ENCODE data around the gene DSCAML1. TPM values are rescaled to one million over a fixed set of nuclear protein-coding genes. Genes with fewer than 3 reads are reported as not detected.

Gene DSCAML1
- total RNA-seq, 1 experiment from 2014 or later, result not detected

DNA sequence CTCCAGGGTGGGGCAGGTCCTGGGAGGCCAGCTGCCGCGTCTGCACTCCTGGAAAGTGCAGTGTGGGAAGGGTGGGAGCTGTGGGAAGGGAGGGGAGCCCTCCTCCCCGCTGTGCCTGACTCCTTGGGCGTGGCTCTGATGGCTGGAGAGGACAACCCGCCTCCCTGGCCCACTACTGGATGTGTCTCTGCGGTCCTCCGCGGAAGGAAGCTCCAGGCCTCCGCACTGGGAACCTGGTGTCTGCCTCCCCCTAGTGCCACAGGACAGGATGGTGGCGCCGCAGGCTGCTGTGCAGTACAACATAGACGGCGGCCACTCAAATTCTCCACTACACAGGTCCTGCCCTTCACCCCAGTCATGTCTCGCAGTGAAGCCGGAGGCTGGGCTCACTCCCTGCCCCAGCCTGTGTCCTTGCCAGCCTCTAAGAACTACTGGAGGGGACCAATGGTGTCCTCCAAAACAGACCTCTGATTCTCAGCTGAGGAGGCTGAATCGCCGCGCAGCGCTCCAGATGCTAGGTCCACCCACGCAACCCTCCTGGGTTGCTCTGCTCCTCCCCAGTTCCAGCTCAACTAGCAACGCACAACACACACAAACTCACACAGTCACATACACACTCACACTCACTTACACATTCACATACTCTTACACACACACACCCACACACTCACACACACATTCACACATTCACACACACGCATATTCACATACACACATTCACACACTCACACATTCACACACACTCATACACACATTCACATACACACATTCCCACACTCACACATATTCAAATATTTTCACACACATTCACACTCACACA is 12.4 kb upstream of the DSCAML1 start:
- Histone ChIP-seq H3K27me3 (ENCODE audit: low read length) (peaks cover 40% of the 10 kb centered on the region), H3F3A (ENCODE audit: low read length, unreplicated experiment) (no peaks in the 10 kb centered on the region), H3K27ac (ENCODE audit: low read length) (no peak overlapping the region), H3K9ac (ENCODE audit: low read length) (no peak overlapping the region), H3K4me3 (ENCODE audit: low read length) (no peak overlapping the region), H3K9me3 (ENCODE audit: low read length) (no peaks in the 10 kb centered on the region), H3K79me2 (ENCODE audit: low read length) (no peaks in the 10 kb centered on the region), H3K4me2 (ENCODE audit: low read length) (peak overlapping the region; percentile 13; the same call in 1 of the 2 replicates), H3K4me1 (ENCODE audit: insufficient read depth, low read length) (no peaks in the 10 kb centered on the region), H4K20me1 (ENCODE audit: low read length) (no peaks in the 10 kb centered on the region), H3K9me2 (replicated peaks; ENCODE audit: low read length) (no peaks in the 10 kb centered on the region), H2AFZ (ENCODE audit: low read length) (no peak overlapping the region), H3K36me3 (ENCODE audit: low read depth, low read length) (no peaks in the 10 kb centered on the region)
- CTCF ChIA-PET, result interaction anchor here (0.9 to 1.0 kb wide), 2 partner anchors 8 to 383 kb away, joined by 6 to 14 read pairs; no protein-coding TSS in a partner anchor
- TF ChIP-seq EZH2 (IDR thresholded peaks at IDR 0.05; ENCODE audit: low read length, unreplicated experiment) (no peak), EZH2phosphoT487 (IDR thresholded peaks at IDR 0.05; ENCODE audit: borderline replicate concordance, low read length) (no peak)
- TF ChIP-seq, protein P1, sequence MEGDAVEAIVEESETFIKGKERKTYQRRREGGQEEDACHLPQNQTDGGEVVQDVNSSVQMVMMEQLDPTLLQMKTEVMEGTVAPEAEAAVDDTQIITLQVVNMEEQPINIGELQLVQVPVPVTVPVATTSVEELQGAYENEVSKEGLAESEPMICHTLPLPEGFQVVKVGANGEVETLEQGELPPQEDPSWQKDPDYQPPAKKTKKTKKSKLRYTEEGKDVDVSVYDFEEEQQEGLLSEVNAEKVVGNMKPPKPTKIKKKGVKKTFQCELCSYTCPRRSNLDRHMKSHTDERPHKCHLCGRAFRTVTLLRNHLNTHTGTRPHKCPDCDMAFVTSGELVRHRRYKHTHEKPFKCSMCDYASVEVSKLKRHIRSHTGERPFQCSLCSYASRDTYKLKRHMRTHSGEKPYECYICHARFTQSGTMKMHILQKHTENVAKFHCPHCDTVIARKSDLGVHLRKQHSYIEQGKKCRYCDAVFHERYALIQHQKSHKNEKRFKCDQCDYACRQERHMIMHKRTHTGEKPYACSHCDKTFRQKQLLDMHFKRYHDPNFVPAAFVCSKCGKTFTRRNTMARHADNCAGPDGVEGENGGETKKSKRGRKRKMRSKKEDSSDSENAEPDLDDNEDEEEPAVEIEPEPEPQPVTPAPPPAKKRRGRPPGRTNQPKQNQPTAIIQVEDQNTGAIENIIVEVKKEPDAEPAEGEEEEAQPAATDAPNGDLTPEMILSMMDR (conservative IDR thresholded peaks at IDR 0.05; ENCODE audit: low read depth, low read length), result peak; percentile 58
- no TSS peak for BruUV-seq (replicated peaks)
- POLR2A ChIA-PET (ENCODE audit: unreplicated experiment), result no interaction called here
- intact Hi-C loops (cut with micrococcal nuclease), result no loop called here
- peak; percentile 61 for DNase-seq
- ATAC-seq, result peak; percentile 92

DNA sequence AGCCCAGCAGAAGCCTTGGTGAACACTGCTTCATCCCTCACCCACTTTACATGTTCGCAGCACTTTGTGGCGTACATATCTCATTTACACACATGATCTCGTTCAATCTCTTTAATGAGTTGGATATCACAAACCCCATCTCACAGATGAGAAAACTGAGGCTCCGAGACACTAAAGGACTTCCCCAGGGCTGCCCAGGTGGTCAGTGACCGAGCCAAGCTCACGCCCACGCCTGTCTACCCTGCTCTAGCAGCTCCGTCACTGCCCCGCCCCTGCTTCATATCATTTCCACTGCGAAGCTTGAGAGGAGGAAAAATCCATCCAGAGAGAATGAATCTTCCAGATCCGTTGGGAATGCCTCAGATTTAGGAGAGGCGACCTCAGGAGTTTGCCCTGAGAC is 11.8 kb upstream of the DSCAML1 start:
- intact Hi-C loops (cut with micrococcal nuclease), result no loop called here
- no peak overlapping the region for H3K4me3 ChIP-seq (ENCODE audit: low read length)

More for the DNA sequence above, 11.8 kb upstream of the DSCAML1 start:
- Histone ChIP-seq H3K27ac (ENCODE audit: low read length) (no peak overlapping the region), H2AFZ (ENCODE audit: low read length) (no peak overlapping the region), H3F3A (ENCODE audit: low read length, unreplicated experiment) (no peaks in the 10 kb centered on the region), H3K79me2 (ENCODE audit: low read length) (no peaks in the 10 kb centered on the region), H3K9ac (ENCODE audit: low read length) (no peak overlapping the region), H3K9me2 (replicated peaks; ENCODE audit: low read length) (no peaks in the 10 kb centered on the region), H3K9me3 (ENCODE audit: low read length) (no peaks in the 10 kb centered on the region), H3K4me2 (ENCODE audit: low read length) (peak overlapping the region; percentile 13; the same call in 1 of the 2 replicates), H3K27me3 (ENCODE audit: low read length) (peaks cover 46% of the 10 kb centered on the region), H3K36me3 (ENCODE audit: low read depth, low read length) (no peaks in the 10 kb centered on the region), H4K20me1 (ENCODE audit: low read length) (no peaks in the 10 kb centered on the region), H3K4me1 (ENCODE audit: insufficient read depth, low read length) (no peaks in the 10 kb centered on the region)
- TF ChIP-seq, protein P1 (conservative IDR thresholded peaks at IDR 0.05; ENCODE audit: low read depth, low read length), result no peak
- TF ChIP-seq EZH2phosphoT487 (IDR thresholded peaks at IDR 0.05; ENCODE audit: borderline replicate concordance, low read length) (no peak), EZH2 (IDR thresholded peaks at IDR 0.05; ENCODE audit: low read length, unreplicated experiment) (no peak)
- POLR2A ChIA-PET (ENCODE audit: unreplicated experiment), result no interaction called here
- CTCF ChIA-PET, result interaction anchor here (0.9 to 1.0 kb wide), 2 partner anchors 9 to 383 kb away, joined by 6 to 14 read pairs; no protein-coding TSS in a partner anchor
- no TSS peak for BruUV-seq (replicated peaks)
- DNase-seq (no peak), ATAC-seq (no peak)
